ENCODE measurements around the gene RGS7. TPM values are rescaled to one million over a fixed set of nuclear protein-coding genes. Genes with fewer than 3 reads are reported as not detected.

RGS7 gene
- total and polyA plus RNA-seq, 2 of the 8 experiments (the other 6 are each of a cell fraction or from before 2014, with no cell fraction given), result 1.6 to 3.0 TPM

- Histone ChIP-seq H3K4me2 (ENCODE audit: insufficient read depth in 1 of 2, low read depth in 2 of 2, low read length in 2 of 2) (no peak overlapping the region), H4K20me1 (replicated peaks in 1 of 2; ENCODE audit: control insufficient read depth in 1 of 2, insufficient read depth in 2 of 2, low read length in 2 of 2) (peaks cover 0 to 4% of the 10 kb centered on the region in 2 experiments), H2BK12ac (ENCODE audit: low read depth, low read length) (no peak overlapping the region), H3K9ac (replicated peaks in 1 of 4; ENCODE audit: extremely low read depth in 1 of 4, low read depth in 3 of 4, low read length in 3 of 4) (no peak overlapping the region), H2BK20ac (ENCODE audit: low read length) (no peak overlapping the region), H3K18ac (ENCODE audit: extremely low read depth, low read length) (no peak overlapping the region), H4K8ac (ENCODE audit: extremely low read depth, insufficient read depth, low read length) (no peak overlapping the region), H3K23ac (ENCODE audit: insufficient read length) (no peak overlapping the region), H3K23me2 (ENCODE audit: low read depth, low read length) (peaks cover 8% of the 10 kb centered on the region; the same call in 1 of the 2 replicates), H3K4me1 (replicated peaks in 1 of 4; ENCODE audit: control insufficient read depth in 3 of 4, insufficient read depth in 4 of 4, low read length in 3 of 4) (no peaks in the 10 kb centered on the region), H3K36me3 (ENCODE audit: control insufficient read depth in 2 of 4, insufficient read depth in 4 of 4, low read length in 3 of 4) (peaks cover 0 to 2% (median 0%) of the 10 kb centered on the region in 4 experiments; a peak in 2 of 8 replicates), H2BK15ac (ENCODE audit: low read length) (no peak overlapping the region), H4K5ac (ENCODE audit: insufficient read length, low read depth, low read length) (no peak overlapping the region), H3K27me3 (replicated peaks in 1 of 4; ENCODE audit: control insufficient read depth in 3 of 4, extremely low read depth in 1 of 4, insufficient read depth in 3 of 4, low read length in 3 of 4) (no peaks in the 10 kb centered on the region), H3K27ac (ENCODE audit: low read depth, low read length) (no peak overlapping the region), H2BK120ac (replicated peaks; ENCODE audit: low read depth, low read length) (no peak overlapping the region), H3K9me3 (ENCODE audit: insufficient read depth in 2 of 2, low read depth in 1 of 2, low read length in 1 of 2) (peaks cover 13 to 17% of the 10 kb centered on the region in 2 experiments), H4K91ac (replicated peaks; ENCODE audit: insufficient read length, low read length) (no peak overlapping the region), H2BK5ac (ENCODE audit: low read depth, low read length) (no peak overlapping the region), H2AK5ac (ENCODE audit: low read depth, low read length) (no peak overlapping the region), H3K79me2 (ENCODE audit: control insufficient read depth in 1 of 2, insufficient read depth in 2 of 2, low read length in 2 of 2) (no peaks in the 10 kb centered on the region), H2AFZ (ENCODE audit: low read length) (no peak overlapping the region), H3K4me3 (ENCODE audit: extremely low read depth in 1 of 4, insufficient read depth in 2 of 4, low read depth in 3 of 4, low read length in 4 of 4) (no peak overlapping the region), H3K4ac (replicated peaks; ENCODE audit: insufficient read length, low read depth, low read length) (no peak overlapping the region), H3K79me1 (ENCODE audit: low read depth, low read length) (no peaks in the 10 kb centered on the region), H3K14ac (ENCODE audit: insufficient read length) (no peak overlapping the region), H3K56ac (replicated peaks; ENCODE audit: insufficient read length, low read depth, low read length) (no peak overlapping the region)
- WGBS, 2 experiments (ENCODE audit: extremely low coverage in 1 of 2, insufficient coverage in 1 of 2, insufficient read length in 1 of 2, insufficient replicate concordance in 2 of 2, low coverage in 1 of 2, low lambda C conversion rate in 2 of 2, missing lambda C conversion rate in 1 of 2), result 84% methylated on average over 3 of the region's 3 CpGs; no CpG with 5 or more reads in 1 of the 2 experiments
- POLR2A ChIA-PET (ENCODE audit: partially characterized antibody), result no interaction called here
- TF ChIP-seq CEBPB (IDR thresholded peaks at IDR 0.05; ENCODE audit: low read depth, low read length) (no peak), EP300 (IDR thresholded peaks at IDR 0.05; ENCODE audit: borderline replicate concordance in 1 of 2, low read depth in 2 of 2, low read length in 2 of 2) (no peak), MAX (IDR thresholded peaks at IDR 0.05) (no peak), SAP30 (IDR thresholded peaks at IDR 0.05; ENCODE audit: insufficient read depth, insufficient replicate concordance, low read length) (no peak), TBP (IDR thresholded peaks at IDR 0.05; ENCODE audit: low read depth, low read length) (no peak)
- CTCF ChIA-PET (ENCODE audit: partially characterized antibody), result interaction anchor here (0.8 kb wide), 1 partner anchor 18 kb away, joined by 3 read pairs; no protein-coding TSS in a partner anchor
- no peak for FAIRE-seq
- DNase-seq (ENCODE audit: low read depth in 1 of 2, low spot score in 2 of 2), result no peak
Measured at GRCh38 chr1:241308011-241308410, 49.0 kb downstream of the RGS7 start.
